HG02884 (cell line): ENCODE results near the gene HCRTR1.

Experiments used
- ATAC-seq: cut with Tn5 transposase; IDR thresholded peaks from one replicate; pipeline ENCODE4 v1.9.1; 2021; ENCODE audit warnings: mild to moderate bottlenecking, moderate library complexity; ENCODE audit not compliant: unreplicated experiment

HCRTR1 gene

GRCh38 chr1:31625561-31626222, 8.2 kb downstream of the HCRTR1 start:
- ATAC-seq: no peak

- no peak for ATAC-seq
Measured at GRCh38 chr1:31626223-31627207, 9.0 kb downstream of the HCRTR1 start.

DNA sequence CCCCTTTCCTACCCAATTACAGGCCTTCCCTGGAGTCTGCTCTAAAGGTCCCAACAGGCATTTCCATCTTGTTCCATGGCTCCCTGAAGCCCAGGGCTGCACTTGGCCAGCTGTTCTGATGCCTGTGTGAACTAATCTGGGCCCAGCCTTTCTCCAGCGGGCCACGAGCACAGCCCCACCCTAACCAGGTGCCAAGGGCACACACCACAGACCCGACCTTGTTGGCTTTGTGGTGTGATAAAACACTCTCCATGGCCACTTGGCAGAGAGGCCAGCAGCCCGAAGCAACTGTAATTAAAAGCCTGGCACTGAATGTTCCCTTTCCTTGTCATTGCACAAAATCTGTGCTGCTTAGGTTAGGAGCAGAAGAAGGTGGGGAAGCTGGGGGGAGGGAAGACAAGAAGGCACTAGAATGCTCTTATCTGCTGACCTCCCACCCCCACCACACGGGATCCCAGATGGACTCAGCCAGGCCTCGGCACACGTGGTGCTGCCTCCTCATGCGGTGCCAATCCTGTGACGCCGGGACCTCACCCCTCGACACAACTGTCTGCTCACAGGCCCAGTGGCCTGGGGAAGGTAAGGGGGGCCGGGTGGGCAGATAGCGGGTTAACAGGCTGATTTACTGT, 9.9 kb downstream of the HCRTR1 start:
- no peak for ATAC-seq

DNA sequence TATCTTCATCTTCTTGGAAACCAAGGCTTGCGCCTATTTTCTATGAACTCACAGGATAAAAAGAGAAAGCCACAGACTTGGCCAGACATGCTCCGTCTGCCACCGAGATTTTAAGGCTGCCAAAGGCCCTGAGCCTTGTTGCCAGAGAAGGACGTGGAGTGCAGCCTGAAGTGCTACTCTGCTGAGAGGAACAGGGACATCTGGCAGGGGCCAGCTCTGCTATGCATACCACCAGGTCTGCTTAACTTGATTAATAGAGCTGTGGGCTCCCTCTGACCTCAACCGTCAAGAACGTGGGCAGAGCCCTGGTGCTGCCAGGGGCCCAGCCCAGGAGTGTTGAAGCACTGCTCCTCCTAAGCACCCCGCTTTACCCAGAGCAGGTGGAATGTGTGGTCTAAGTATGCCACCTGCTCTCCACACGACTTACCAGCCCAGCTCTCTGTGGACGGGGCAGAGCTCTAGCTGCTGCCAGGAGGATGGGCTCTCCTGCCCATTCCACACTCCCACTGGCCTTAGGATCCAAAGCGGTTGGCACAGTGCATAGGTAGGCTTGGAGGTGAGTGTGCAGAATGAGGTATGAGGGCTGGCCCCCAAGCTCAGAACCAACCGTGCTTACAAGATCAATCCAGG, 10.6 kb downstream of the HCRTR1 start:
- no peak for ATAC-seq

DNA sequence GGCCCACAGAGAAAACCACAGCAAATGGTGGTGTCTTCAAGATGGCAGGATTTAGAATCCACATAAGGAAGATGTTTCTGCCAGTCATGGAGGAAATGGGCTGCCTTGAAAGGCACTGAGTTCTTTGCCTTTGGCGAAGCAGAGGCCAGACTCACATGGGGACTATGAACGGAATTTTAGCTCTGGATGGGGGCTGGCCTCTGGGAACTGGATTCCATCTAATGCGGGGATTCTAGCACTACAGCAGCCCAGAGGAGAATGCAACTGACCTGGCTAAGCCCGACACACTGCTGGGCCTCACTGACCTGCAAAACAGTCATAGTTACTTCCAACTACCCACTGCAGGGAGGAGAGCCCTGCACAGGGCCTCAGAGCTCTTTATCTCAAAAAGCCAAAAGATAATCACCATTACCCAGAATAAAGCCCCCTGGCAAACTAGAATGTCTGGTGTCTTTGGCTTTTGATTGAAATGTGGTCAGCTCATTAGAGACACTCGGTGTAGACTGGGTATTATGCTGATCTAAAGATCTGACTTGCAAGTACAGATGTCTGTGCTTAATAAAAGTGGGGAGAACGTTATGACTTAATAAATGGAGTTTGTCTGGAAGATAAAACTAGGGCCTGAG, 11.6 kb downstream of the HCRTR1 start:
- no peak for ATAC-seq

GRCh38 chr1:31632649-31633048, 15.2 kb downstream of the HCRTR1 start:
- no peak for ATAC-seq

GRCh38 chr1:31633117-31633516, 15.6 kb downstream of the HCRTR1 start:
- no peak for ATAC-seq

GRCh38 chr1:31637915-31638673, 20.6 kb downstream of the HCRTR1 start:
- ATAC-seq: no peak

- ATAC-seq: no peak
Measured at GRCh38 chr1:31639543-31639942, 22.1 kb downstream of the HCRTR1 start.

DNA sequence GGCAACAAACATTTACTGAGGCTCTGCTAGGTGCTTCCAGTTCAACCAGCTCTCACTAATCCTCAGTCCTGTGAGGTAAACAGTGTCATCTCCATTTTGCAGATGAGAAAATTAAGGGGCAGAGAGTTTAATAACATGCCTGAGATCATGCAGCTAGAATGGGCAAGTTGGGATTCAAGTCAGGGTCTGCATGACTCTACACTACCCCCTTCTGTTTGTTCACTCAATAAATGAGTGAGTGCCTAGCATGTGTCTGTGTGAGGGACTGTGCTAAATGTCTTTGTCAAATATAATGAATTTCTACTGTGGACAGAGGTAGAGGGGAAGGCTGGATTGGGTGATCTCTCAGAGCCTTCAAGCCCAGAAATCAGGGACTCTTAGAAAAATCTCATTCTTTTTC, 22.7 kb downstream of the HCRTR1 start:
- no peak for ATAC-seq

DNA sequence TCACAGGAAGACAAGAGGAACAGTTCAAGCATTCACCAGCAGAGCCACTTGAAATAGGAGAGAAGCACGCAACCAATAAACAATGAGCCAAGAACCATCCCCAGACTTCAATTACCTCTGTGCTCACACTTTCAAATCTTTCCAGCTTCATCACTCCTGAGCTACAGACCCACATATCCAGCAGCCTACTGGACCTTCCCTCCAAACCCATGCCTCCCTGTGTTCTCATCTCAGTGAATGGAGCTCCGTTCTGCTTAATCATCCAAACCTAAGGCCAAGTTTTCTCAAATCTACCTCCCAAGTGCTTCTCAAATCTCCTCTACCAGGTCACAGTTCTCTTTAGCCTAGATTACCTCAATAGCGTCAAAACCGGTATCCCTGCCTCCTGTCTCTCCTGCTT, 23.5 kb downstream of the HCRTR1 start:
- no peak for ATAC-seq

DNA sequence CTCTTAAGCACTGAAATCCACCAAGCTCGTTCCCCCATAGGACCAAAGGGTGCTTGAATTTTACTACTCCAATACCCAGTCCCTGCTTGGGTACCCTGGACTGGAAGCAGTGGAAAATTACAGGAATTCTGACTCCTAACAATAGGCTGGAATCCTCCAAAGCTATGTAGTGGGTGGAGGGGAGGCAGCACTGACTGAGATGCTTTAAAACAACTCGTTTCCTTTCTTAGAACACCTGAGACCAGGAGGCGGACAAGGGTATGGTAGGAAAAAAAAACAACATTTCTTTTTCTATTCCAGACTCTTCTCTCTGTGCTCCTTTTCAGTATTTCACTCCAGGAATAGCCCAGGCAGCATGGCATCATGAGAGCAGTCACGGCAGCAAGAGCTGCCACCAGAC, 24.9 kb downstream of the HCRTR1 start:
- ATAC-seq: no peak

- no peak for ATAC-seq
Measured at GRCh38 chr1:31642897-31643296, 25.4 kb downstream of the HCRTR1 start.

DNA sequence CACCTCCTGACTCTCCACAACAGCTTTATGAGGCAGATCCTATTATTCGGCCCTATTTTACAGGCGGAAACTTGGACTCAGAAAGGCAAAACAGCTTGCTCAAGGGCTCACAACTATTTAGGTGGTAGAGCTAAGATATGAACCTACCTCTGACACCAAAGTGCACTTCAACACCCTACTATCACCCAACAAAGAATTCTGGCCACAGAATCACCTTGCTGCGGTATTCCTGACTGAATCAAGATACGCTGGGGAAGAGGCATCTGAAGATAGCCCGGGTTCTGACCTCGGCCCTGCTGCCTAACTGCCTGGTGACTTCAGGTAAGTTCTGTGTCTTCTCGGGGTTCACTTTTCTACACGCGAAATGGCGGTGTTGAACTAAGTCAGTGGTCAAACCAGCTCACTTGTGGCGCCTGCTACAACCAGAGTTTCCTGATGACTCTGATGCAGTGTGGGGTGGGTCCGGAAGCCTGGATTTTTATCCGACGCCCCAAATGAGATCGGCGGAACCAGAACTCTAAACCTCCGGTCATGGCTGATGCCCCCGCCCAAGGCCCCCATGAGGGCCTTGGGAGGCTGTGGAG, 26.6 kb downstream of the HCRTR1 start:
- ATAC-seq: peak; percentile 12

DNA sequence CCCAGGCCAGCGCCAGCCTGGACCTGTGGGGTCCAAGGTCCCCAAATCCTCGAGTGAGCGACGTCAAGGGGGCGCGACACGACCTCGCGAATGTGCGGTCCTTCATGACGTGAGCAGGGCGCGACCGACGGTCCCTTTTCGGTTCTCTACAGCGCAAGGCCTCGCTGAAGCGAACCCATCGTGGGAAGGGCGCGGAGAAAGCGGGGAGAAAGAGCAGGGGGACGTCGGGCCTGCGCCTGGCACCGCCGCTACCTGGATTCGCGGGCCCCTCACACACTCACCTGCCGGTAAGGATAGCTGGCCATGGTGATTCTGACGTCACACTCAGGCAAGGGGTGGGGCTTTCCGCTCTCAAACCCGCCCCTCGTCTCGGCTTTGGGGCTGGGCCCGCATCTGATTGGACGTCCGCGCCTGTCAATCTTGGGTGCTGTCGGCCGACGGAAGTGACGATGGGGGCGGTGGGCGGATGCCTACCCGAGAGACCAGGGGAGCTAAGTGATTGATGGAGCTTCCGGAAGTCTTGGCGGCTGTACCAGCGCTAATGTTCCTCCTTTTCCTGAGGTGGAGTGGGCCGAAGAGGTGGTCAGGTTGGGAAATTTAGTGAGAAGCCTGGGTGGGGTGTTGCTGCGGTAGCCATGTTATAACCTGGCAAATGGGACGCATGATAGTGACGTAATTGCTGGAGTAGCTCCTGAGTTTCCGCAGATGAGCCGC, 27.2 kb downstream of the HCRTR1 start, which contains the start of gene PEF1:
Gene PEF1, minus strand, starts transcription at position 317 of the 714 bp plus-strand sequence. Its CDS starts 12 bp downstream, at position 305.
- ATAC-seq: peak; percentile 92

DNA sequence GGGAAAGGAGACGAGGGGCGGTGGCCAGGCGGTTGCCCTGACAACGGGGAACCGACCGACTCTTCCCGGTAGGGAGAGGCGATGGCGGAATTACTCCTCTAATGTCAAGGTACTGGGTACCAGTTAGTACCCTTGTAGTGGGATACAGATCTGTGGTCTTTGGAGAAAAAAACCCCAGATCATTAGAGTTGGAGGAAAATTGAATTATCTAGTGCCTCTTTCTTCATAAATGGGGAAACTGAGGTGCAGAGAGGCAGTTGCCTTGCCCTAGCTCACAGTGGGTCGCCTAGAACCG, 27.7 kb downstream of the HCRTR1 start:
- ATAC-seq: no peak

GRCh38 chr1:31646259-31646960, 28.9 kb downstream of the HCRTR1 start:
- ATAC-seq: no peak

- no peak for ATAC-seq
Measured at GRCh38 chr1:31647106-31647505, 29.6 kb downstream of the HCRTR1 start.
